DND-41 (cell line): ENCODE results near the gene RAD9A.

Source experiments
- CTCF ChIP-seq: IDR thresholded peaks from 2 replicates; pipeline ENCODE4 v1.5.1; 2012; ENCODE audit warnings: borderline replicate concordance, low read length, moderate library complexity, mild to moderate bottlenecking; ENCODE audit not compliant: poor library complexity, severe bottlenecking; ENCODE audit errors: extremely low read depth
- EZH2 ChIP-seq: IDR thresholded peaks from 3 replicates; pipeline ENCODE4 v1.6.1; 2012; ENCODE audit warnings: borderline replicate concordance, low read depth, mild to moderate bottlenecking, moderate library complexity, low read length, inconsistent platforms; ENCODE audit not compliant: severe bottlenecking

DNA sequence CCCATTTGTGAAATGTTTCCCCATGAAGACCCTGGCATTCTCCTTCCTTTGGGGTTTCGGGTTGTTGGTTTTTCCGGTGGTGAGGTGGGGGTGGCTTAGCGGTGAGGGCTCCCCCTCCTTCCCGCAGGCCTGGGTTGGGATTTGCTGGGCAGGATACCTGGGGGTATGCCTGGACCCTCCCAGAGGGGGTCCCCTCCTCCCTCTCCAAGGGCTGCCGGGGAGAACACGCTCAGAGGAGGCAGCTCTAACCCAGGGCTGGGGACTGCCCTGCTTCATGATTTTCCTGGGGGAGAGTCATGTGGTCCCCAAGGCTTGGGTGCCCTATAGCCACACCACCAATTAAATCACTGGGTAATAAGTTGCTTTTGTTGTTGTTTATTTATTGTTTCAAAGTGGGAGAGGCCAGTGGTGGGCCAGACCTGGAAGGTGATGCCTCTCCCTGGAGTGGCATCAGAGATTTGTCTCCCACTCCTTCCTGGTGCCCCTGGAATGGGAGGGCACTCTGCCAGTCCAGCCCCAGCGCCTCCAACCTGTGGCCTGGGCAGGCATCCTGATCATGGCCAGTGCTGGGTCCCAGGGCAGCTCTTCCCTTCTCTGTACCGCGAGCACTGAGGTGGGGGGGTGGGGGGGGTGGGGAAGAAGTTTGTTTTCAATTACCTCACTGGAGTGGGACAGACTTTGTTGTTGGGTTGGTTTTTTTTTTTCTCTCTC lies 17.1 kb upstream of the RAD9A start:
- TF ChIP-seq CTCF: no peak
- no peak for TF ChIP-seq EZH2
